NCI-H82 treated with DMSO at 0.1 percent for 48 hours (cell line): ENCODE data around the gene SLC24A3.

Source experiments
- DNase-seq: peaks from one replicate; lab custom pipeline; 2025; ENCODE audit not compliant: unreplicated experiment; lab: John Stamatoyannopoulos, UW

SLC24A3 gene

DNA sequence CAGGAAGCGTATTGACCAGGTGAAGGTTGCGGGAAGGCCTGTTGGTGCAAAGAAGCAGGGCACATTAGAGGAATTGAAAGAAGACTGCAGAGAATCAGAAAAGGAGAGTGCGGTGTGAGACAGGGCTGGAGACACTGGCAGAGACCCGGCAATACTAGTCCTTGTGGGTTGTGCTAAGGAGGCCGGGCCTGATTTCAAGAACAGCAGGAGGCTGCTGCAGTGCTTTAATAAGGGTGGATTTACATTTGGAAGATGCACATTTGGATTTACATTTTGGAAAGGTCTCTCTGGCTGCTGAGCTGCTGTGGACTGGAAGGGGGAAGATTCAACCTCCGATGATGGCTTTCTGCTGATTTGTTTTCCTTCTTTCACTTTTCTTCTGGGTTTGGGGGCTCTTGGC lies 167.8 kb downstream of the SLC24A3 start:
- no peak for DNase-seq

DNA sequence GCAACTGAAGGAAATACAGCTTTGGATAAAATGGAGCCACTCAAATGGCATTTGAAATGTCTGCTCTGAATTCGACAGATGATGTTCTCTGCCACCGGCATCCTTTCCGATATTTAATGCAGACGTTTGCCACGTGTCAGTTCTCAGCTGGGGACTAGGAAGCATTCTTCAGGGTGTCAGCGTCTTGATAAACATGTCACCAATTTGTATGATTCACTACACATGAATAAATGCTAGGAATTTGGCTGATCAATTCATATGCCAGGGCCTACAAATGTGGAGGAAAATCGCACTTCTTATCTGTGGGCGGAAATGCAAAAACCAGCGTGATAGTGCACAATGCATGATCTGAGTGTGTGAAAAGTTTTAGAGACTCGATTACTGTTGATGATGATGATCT lies 169.5 kb downstream of the SLC24A3 start:
- no peak for DNase-seq

DNA sequence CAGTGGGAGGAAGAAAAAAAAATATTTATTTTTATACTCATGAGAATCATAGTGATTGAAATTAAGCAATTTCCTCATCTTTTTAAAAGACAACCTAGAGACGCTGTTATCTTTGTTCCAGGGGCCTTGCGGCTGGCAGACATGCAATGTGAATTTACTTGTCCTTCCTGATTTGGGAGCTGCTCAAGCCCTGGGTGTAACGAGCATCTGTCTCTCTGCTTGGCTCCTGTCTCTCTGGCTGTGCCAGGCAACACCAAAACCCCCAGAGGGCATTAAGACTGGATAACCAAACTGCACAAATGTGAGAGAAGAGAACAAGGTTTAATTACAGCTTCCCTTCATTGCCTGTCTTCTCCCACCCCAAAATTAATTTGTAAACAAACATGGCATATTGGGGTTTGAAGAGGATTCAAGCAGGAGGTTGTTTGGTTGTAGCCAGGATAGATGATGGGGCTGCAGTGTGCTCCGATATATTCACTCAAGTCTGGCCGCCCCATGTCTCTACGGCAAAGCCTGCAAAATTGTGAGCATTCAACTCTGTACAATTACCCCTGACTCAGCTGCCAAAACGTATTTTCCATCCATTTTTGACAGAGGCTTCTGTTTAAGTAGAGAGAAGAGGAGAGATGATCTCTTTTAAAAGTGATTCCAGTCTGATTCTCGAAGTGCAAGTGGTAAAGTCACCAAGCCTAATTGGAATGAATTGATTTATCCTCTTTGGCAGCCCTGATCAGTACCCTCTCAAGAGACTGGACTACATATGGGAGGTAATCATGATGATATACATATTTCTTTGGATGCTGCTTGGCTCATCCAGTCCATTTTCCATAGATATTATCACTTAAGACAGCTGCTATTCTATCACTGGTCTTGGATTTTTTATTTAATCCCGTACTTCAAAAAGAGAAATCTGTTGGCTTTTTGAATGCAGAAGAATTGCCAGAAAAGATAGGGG lies 170.2 kb downstream of the SLC24A3 start:
- no peak for DNase-seq

DNA sequence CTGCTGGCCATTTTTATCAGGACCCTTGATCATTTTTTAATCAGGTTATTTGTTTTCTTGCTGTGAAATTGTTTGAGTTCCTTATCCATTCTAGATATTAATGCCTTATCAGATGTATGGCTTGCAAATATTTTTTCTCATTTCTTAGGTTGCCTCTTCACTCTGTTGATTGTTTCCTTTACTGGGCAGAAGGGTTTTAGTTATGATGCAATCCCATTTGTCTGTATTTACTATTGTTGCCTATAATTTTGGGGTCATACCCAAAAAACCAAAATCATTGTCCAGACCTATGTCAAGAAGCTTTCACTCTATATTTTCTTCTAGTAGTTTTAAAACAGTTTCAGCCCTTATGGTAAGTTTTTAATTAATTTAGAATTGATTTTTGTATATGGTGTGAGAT lies 172.5 kb downstream of the SLC24A3 start:
- no peak for DNase-seq

DNA sequence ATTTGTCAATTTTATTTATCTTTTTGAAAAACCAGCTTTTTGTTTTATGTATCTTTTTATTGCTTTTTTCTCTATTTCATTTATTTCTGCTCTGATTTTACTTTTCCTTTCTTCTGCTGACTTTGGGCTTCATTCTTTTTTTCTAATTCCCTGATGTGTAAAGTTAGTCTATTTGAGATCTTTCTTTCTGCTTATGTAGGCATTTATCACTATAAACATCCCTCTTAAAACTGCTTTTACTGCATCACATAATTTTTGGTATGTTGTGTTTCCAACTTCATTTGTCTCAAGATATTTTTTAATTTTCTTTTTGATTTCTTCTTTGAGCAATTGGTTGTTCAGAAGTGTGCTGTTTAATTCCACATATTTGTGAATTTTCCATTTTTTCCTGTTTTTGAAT lies 174.8 kb downstream of the SLC24A3 start:
- no peak for DNase-seq

DNA sequence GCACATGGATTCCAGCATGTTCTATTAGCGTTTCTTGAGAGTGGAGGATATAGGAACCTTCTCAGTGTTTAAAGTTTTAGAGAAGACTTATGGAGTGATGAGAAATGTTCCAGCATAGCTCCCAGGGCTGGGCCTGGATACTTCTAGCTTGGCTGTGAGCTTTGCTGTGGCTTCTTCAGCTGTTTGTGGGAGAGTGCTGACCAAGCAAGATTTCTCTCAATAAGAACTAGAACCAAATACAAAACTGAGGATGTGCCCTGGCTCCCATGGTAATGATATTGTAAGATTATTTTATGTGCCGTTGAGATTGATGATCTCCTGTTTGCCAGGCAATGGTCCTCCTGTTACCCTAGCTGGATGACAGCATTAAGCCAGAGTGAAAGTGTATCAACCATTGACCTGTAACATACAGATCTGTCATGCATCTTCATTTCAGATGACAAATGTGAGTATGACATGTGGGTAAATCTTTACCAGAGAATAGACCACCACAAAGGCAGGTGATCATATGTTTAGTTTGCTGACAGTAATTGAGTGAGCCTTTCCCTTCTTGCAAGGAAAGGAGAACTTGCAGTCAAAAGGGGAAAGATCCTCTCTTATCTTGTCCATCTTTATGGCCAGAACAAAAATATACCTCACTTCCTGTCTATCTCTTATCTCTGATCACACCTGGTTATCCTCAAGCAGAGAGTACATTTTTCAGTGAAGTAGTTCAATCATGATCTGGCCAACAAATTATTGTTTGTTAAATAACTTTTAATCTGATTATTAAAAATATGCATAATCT lies 180.1 kb downstream of the SLC24A3 start:
- no peak for DNase-seq

DNA sequence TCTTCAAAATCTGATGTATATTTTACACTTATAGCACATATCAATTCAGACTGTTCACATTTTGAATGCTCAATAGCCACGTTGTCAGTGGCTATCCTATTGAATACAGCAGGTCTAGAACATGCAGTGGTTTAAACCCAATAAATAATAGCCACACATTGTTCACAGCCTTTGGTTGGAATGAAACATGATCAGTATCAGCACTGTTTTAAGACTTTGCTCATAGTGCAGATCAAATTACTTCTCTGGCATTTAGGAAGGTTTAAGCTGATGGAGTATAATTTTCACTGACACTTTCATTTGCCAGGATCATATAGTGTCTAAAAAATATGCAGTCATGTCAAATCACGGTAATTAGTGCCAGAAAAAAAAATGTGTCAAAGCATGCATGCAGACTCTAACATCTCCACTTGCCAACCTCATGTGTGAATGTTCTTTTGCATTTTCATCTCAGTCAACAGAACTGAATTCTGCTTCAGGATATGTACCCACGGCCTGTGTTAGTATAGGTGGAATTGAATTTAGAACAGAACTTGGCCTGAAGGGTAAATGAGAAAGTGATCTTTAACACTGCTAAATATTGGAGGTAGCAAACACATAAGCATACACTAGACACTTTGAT lies 184.1 kb downstream of the SLC24A3 start:
- DNase-seq = no peak

DNA sequence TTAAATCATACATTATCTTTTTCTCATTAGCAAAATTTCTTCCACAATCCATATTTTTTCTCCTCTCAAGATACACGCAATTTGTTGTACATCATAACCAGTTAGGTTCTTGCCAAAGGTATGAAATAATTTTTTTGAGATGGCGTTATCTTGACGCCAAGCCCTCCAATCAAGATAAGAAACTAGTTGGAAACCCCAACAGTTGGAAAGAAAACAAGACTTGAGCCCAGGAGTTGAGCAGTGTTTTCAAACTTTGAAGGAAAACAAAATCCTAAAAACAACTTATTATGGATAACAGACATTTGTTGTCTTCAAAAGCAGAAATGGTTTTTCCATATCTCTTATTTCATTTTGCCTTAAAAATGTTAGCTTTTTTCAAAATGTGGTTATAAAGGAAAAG lies 184.8 kb downstream of the SLC24A3 start:
- no peak for DNase-seq

DNA sequence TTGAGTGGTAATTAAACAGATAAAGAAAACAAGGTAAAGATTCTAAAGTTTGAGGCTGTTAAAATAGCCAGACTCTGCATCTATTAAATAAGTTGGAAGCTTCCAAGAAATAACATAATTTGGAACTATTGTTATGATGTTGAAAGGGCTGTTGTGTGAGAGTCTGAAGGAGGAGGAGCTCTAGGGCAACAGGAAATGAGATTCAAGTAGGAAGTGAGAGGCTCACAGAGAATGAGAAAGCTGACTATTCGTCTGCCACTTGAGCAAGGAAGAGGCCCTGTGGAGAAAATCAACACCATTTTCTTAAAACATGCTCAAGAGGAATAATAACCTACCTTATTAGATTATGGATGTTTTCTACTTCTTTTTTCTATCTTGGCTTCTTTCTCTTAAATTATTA lies 185.2 kb downstream of the SLC24A3 start:
- DNase-seq = no peak

DNA sequence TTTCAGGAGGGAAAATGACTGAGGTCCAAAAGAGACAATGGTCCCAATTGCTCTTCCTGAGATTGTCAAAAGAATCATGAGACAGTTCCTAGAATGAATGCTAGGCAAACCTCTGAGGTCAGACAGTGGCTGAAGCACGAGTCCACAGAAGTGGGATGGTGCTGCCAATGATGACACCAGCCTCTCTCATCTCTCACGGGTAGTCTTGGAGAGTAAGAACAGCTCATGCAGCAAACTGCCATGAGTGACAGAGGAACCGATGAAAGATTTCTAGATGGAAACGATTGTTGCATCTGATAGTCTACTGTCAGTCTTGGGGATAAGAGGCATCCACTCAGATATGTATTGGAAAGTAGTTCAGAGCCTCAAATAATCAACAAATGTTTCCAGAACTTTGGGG lies 188.7 kb downstream of the SLC24A3 start:
- no peak for DNase-seq

DNA sequence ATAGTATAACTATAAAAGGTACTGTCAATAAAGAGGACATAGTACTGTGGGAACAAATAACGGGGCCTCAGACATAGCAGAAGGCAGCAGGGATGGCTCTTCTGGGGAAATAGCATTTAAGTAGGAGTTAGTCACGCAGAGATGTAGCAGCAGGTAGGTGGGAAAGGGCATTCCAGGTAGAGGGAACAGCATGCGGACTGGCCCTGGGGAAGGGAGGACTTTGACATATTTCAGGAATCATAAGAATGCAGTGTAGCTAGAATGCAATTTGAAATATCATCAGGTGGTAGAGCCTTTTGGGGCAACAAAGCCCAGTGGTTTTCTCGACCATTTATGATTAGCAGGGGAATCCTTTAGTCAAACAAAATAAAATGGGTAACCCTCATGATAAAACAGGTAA lies 191.1 kb downstream of the SLC24A3 start:
- DNase-seq = no peak

DNA sequence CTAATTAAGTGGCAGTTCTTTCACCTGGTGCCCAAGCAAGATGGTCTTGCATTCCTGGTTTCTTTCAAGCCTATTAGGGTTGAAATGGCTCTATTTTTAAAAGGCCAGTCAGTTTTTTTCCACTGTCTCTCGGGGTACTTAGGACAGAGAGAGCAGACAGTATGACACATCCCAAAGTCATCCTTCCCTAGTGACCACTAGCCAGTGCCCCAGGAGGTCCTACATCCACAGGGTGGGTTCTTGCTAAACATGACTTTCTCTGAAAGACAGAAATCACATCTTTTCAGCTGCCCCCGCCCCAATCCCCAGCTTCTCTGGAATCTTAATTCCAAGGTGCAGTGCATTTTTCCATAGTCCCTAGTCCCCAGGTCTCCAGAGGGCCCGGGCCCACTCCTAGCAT lies 192.4 kb downstream of the SLC24A3 start:
- no peak for DNase-seq

DNA sequence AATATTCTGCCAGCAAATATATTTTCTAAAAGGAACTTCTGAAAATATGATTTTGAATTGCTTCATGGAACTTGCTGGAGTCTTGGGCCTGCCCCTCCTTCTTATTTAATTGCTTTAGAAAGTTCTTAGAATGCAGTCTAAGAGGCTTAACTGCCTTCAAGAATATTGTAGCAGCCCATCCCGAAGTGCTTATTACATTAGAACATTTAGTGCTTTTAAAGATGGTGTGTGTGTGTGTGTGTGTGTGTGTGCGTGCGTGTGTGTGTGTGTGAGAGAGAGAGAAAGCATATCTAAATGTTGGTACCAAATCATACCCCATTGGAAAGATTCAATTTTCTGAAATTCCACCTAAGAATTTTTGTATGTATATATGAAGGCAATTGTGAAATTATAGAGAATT lies 193.5 kb downstream of the SLC24A3 start:
- DNase-seq = peak; percentile 28

DNA sequence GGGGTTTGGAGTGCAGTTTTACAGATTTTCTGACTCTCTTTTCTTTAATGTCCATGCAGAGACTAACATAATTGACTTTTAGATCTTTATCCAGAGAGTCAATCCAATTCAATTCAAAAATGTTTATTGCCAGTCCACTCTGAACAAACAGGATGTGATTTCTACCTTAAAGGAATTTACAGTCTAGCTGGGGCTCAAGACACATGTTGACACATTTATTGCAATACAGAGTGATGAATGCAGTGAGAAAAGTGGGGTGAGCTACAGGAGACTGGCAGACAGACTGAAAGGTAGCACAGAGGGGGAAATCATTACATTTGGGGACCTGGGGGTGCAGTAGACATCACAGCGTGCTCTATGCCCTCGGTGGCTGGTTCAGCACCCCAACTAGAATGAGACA lies 193.9 kb downstream of the SLC24A3 start:
- DNase-seq = no peak

DNA sequence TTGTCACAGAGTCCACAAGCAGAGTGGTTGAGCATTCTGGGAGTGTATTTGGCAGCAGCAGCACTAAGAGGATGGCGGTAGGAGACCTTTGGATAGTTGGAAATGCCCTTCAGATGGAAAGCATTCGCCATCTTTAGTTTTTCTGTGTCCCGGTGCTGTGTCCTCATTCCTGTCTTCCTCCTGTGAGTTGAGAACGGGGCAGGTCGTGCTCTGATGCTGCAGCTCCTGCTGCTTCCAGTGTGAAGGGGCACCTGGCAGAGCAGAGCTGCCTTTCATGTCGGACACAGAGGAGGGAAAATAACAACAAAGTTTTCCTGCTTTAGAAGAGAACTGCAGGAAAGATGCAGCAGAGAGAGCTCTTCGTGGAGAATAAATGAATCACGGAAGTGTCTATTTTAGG lies 194.8 kb downstream of the SLC24A3 start:
- no peak for DNase-seq

DNA sequence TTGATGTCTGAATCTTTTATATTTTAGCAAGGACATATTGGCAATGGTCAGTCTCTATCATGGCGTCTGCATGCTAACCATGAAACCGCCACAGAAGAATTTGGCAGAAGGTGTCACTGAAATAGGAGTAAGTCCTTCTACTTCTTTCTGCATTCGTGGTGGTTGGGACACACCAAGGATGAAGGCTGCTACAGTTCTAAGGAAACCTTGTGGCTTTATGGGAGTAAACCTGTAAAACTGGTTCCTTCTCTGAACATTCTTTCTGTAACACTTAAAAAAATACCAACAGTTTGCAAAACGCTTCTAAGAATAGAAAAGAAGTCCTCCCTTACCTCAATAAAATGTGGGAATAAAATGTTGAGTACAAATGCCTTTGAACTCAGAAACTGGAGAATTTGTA lies 195.3 kb downstream of the SLC24A3 start:
- DNase-seq = no peak

DNA sequence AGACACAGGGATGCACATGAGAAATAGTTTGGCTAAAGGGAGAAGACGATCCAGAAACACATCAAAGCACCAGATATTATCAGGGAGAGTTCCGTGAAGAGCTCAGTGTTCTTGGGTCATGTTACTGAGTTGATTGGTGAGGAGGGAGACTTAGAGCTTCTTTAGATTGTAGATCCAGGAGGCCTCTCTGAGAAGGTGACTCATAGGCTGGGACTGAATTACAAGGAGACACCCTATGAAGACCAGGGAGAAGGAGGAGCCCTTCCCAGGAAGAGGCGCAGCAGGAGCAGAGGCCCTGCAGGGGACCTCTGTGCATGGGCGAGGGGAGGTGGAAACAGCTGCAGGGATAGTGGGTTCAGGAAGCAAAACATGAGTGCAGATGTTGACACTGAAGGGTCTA lies 196.5 kb downstream of the SLC24A3 start:
- DNase-seq = no peak

DNA sequence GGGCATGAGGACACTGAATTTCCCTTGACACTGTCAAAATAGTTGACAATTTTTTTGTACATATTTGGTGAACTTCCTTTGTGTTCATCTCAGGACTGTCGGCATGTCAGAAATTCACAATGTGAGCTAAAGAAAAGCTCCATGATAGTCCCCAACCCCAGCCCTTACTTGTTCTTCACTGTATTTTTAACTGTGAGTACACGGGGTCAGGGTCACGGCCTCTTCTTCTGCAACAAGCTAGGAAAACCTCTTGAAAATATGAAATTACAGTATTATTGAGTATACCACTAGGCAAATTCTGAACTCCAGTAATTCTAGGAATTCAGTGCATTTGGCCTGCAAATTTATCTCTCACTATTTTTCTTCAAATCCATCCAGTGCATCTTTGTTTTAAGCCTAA lies 199.4 kb downstream of the SLC24A3 start:
- DNase-seq = no peak

DNA sequence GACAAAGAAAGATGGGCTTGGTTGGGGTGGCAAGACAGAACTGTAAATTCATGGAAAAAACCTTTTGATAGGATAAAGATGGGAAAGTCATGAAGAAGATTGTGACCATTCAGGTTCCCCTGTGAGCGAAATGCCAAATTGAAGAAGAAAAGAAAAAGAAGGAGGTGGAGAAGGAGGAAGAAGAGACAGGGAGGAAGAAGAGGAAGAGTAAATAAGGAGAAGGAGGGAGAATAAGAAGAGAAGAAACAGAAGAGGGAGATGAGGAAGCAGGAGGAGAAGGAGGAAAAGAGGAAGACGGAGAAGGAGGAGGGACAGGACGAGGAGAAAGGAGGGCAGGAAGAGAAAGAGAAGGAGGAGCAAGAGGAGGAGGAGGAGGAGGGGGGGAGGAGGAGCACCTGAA lies 199.8 kb downstream of the SLC24A3 start:
- DNase-seq = no peak

DNA sequence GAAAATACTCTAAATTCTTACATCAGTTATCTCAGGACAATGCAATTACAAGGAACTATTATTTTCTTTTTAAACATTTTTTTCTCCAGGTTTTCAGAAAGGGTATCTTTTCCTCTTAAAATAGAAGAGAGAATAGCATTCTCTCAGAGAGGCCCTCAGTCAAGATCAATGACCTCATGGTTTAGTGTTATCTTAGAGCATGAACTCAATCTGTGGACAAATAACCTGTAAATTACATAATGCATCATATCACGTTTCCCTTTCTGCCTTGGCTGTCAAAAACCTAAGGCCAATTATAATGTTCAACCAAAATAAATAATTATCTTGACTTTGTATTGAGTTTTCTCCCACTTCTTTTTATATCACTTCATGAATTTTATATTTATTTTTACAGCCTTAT lies 202.2 kb downstream of the SLC24A3 start:
- no peak for DNase-seq

DNA sequence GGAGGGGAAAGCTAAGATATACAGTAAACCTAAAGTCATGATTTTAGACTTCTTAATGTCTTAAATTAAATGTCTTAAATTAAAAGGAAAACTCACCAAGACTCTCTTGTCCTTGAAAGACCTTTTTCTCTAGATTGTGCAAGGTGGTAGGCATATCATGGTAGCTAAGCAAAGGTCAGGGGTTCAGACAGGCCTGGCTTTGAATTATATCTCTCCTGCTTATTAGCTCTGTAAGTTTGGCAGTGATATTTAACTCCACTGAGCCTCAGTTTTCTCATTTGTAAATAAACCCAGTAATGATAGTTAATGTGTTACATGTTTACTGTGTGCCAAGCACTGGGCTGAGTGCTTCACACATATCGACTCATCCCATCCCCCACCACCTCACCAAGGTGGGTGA lies 203.3 kb downstream of the SLC24A3 start:
- DNase-seq = no peak

DNA sequence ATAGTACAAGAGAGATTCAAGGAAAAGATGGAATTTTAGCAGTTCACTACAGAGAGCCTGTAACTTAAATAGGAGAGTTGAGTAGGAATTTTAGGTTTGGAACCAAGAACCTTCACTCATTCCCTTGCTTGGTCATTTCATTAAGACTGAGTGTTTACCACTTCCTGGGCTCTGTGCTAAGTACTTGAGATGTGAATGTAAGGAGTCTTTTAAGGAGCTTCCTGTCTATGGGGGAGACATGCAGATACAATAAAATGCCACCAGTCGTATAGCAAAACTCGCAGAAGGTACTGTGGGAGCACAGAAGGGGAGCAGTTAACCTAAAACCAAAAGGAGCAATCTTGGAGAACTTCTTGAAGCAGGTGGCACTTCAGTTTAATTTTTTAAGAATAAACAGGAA lies 204.2 kb downstream of the SLC24A3 start:
- no peak for DNase-seq
